Measurements from ENCODE around the gene NAT8.
"Not testable (repeated sequence)": the region's sequence is repeated elsewhere in the genome, so short reads cannot be mapped to it uniquely, and the experiment has no call there.

DNA sequence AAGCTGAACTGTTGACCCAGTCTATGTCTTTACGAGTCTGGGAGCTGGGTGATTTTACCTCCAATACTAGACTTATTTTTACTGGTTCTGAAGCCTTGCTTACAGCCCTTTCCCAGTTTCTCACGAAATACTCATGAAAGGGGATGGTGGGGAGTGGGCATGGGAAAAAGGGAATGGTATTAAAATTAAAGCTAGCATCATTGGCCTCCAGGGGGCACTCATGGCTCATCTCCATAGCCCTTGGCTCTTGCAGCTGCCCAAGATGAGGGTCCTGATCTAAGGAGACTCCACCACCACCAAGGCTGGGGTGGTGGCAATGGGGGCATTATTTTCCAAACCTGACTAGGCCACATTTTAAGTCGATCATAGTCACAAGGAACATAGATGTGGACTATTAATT, 22.3 kb downstream of the NAT8 start:
- not testable (repeated sequence) for TF ChIP-seq CTCF, POLR2A (IDR thresholded peaks at IDR 0.05)
